ENCODE data around the gene HOXA13.

DNA sequence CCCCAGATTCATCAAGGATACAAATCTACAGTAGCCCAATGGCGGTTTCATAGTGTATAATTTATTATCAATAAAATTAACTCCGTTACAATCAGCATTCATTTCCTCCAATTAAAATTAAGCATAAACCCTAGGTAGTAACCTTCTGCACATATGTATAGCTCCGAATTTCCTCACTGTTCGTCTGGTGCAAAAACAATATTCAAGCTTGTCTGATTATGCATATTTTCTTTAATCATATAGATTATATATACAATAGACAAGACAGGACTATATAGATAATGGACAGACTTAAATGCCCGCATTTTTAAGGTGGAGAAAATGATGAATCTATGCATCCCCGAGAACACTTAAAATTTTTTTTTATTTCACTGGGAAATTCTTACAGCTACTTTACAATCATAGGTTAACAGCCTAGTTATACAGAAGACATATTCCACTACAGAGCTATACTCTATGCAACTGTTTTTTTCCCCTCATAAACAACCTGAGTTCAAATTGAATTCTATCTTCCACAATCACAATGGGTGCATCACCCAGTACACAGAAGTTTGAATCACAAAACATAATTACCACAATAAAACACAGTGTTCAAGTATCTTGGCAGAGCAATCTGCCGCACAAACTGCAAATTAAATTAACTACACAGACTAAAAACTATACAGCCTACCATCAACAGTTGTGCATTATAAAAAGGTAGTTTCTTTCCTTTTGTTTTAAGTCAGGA is 37.2 kb downstream of the HOXA13 start:
- no peak for TF ChIP-seq POLR2AphosphoS5 (IDR thresholded peaks at IDR 0.05; ENCODE audit: borderline replicate concordance, low read depth, low read length)
- TF ChIP-seq EZH2 (IDR thresholded peaks at IDR 0.05): no peak

All from SK-N-MC (cell line).